ENCODE data around the gene CFAP410. TPM values are rescaled to one million over a fixed set of nuclear protein-coding genes. Genes with fewer than 3 reads are reported as not detected.

CFAP410 gene
- total and polyA plus RNA-seq, 2 of the 13 experiments (the other 11 are each of a cell fraction or from before 2014, with no cell fraction given) = 8.0 to 20.1 TPM

GRCh38 chr21:44300262-44300959, 38.8 kb downstream of the CFAP410 start (continued):
- TF ChIP-seq MLXIP (CRISPR knock-in tag; IDR thresholded peaks at IDR 0.05; ENCODE audit: borderline replicate concordance) (no peak), GLI4 (CRISPR knock-in tag; IDR thresholded peaks at IDR 0.05; ENCODE audit: borderline replicate concordance) (peak; percentile 80; the same call in 1 of the 2 replicates), NFAT5 (CRISPR knock-in tag; IDR thresholded peaks at IDR 0.05) (no peak), ZNF264 (CRISPR knock-in tag; IDR thresholded peaks at IDR 0.05) (no peak), ZNF281 (CRISPR knock-in tag; IDR thresholded peaks at IDR 0.05; ENCODE audit: borderline replicate concordance) (no peak), AGO1 (IDR thresholded peaks at IDR 0.05; ENCODE audit: low read depth, low read length, poor library complexity, severe bottlenecking) (no peak), ZNF280B (CRISPR knock-in tag; IDR thresholded peaks at IDR 0.05; ENCODE audit: borderline replicate concordance) (no peak), SALL2 (CRISPR knock-in tag; IDR thresholded peaks at IDR 0.05) (no peak), ZNF576 (CRISPR knock-in tag; IDR thresholded peaks at IDR 0.05) (0 out of 2 replicates have a peak, but pooled peaks have one; percentile 38), KAT7 (CRISPR knock-in tag; IDR thresholded peaks at IDR 0.05; ENCODE audit: borderline replicate concordance) (no peak), HMGXB4 (CRISPR knock-in tag; IDR thresholded peaks at IDR 0.05; ENCODE audit: borderline replicate concordance in 1 of 2, low read depth in 1 of 2) (peak in 1 of 2 experiments; percentile 24; a peak in 1 of 4 replicates), MTA3 (CRISPR knock-in tag; IDR thresholded peaks at IDR 0.05) (no peak)
